Uterus (tissue), 2 donors: ENCODE measurements around the gene CELF2.

Experiments used
- POLR2A ChIP-seq, 2 donors: fragments of 450-650 bp; IDR thresholded peaks; one replicate each; pipeline ENCODE4 v1.6.1; 2016; ENCODE audit warnings: antibody characterized with exemption in 2 of 2, mild to moderate bottlenecking in 1 of 2, moderate library complexity in 1 of 2
- TF ChIP-seq, protein P1 (sequence below), 4 experiments: fragments of 200-600 bp in 2 of 4; fragments of 450-650 bp in 2 of 4; sonication (generic) in 2 of 4; IDR thresholded peaks; one replicate each; pipeline ENCODE4 v1.5.1; 2016 to 2019; ENCODE audit warnings: antibody characterized with exemption in 4 of 4, mild to moderate bottlenecking in 2 of 4, moderate library complexity in 1 of 4

DNA sequence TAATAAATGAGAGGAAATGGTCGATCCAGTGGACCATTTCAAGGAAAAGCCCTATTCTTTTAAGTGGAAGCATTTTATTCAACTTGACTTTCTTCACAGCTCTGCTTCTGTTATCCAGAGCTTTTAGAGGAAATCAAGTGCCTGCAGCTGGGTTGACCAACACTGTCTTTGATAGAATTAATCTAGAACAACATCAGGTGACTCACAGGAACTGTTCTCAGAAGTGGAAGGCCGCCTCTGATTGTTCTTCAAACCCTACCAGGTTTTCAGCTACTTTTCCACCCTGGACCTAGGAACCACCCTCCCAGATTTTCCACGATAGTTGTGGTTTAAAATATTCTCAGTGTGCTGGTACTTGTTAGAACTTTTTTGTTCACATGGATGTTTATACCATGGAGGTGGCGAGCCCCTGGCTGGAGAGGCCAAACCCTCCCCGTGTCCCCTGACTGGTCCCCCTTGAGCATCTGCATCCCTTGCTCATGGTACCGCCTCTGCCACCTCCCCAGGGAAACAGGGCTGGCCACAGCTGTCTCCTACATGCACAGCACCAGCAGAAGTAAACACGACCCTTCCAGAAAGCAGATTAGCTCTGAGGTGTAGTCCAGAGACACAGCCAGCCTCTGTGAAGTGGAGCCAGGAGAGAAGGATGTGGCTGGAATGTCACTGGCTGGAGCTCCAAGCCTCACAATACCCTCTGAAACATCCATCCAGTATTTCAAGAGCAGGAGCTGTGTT lies 300.4 kb downstream of the CELF2 start:
- TF ChIP-seq POLR2A (IDR thresholded peaks at IDR 0.05): no peak
- TF ChIP-seq, protein P1, sequence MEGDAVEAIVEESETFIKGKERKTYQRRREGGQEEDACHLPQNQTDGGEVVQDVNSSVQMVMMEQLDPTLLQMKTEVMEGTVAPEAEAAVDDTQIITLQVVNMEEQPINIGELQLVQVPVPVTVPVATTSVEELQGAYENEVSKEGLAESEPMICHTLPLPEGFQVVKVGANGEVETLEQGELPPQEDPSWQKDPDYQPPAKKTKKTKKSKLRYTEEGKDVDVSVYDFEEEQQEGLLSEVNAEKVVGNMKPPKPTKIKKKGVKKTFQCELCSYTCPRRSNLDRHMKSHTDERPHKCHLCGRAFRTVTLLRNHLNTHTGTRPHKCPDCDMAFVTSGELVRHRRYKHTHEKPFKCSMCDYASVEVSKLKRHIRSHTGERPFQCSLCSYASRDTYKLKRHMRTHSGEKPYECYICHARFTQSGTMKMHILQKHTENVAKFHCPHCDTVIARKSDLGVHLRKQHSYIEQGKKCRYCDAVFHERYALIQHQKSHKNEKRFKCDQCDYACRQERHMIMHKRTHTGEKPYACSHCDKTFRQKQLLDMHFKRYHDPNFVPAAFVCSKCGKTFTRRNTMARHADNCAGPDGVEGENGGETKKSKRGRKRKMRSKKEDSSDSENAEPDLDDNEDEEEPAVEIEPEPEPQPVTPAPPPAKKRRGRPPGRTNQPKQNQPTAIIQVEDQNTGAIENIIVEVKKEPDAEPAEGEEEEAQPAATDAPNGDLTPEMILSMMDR (IDR thresholded peaks at IDR 0.05): no peak
